Keratinocyte (primary cell): ENCODE data around the gene MALRD1. TPM values are rescaled to one million over a fixed set of nuclear protein-coding genes. Genes with fewer than 3 reads are reported as not detected.

Source experiments
- DNase-seq: peaks from one replicate; pipeline ENCODE4 v3.0.0-alpha.2; 2011; ENCODE audit warnings: low read depth, missing footprints, low spot score
- FAIRE-seq: peaks from 2 replicates; lab custom pipeline; 2011; peaks lifted over from hg19 to GRCh38; lab: Jason Lieb, UNC
- H2AFZ ChIP-seq: 2 replicates; pipeline ENCODE4 v1.6.0; 2012; ENCODE audit warnings: low read length, control low read depth, inconsistent platforms; ENCODE audit not compliant: control insufficient read depth
- H3K27ac ChIP-seq: 2 replicates; pipeline ENCODE4 v1.5.1; 2011; ENCODE audit warnings: low read length; ENCODE audit not compliant: control insufficient read depth, insufficient read depth
- H3K27me3 ChIP-seq: 3 replicates; pipeline ENCODE4 v1.6.0; 2011; ENCODE audit warnings: low read length; ENCODE audit not compliant: control insufficient read depth, insufficient read depth; ENCODE audit errors: extremely low read depth
- H3K36me3 ChIP-seq, 2 experiments: 2 replicates in 1 of 2; 3 replicates in 1 of 2; pipeline ENCODE4 v1.5.1; 2011; ENCODE audit warnings: low read length in 2 of 2, mild to moderate bottlenecking in 1 of 2; ENCODE audit not compliant: control insufficient read depth in 2 of 2, insufficient read depth in 2 of 2; ENCODE audit errors: extremely low read depth in 1 of 2
- H3K4me1 ChIP-seq: 3 replicates; pipeline ENCODE4 v1.5.1; 2011; ENCODE audit warnings: low read length; ENCODE audit not compliant: control insufficient read depth, insufficient read depth; ENCODE audit errors: extremely low read depth
- H3K4me2 ChIP-seq: 3 replicates; pipeline ENCODE4 v1.6.0; 2011; ENCODE audit warnings: low read depth, low read length; ENCODE audit not compliant: control insufficient read depth, insufficient read depth; ENCODE audit errors: extremely low read depth
- H3K4me3 ChIP-seq, 3 experiments: fragments of 200-600 bp in 1 of 3; sonication (generic) in 1 of 3; 2 replicates in 2 of 3; 3 replicates in 1 of 3; pipeline ENCODE4 v1.5.1; 2011 to 2016; ENCODE audit warnings: low read length in 3 of 3, mild to moderate bottlenecking in 3 of 3, control low read depth in 2 of 3, inconsistent platforms in 1 of 3, low read depth in 1 of 3, mixed read lengths in 1 of 3, mixed run types in 1 of 3, moderate library complexity in 1 of 3; ENCODE audit not compliant: control insufficient read depth in 2 of 3, insufficient read depth in 2 of 3; ENCODE audit errors: extremely low read depth in 1 of 3
- H3K79me2 ChIP-seq: 2 replicates; pipeline ENCODE4 v1.6.0; 2012; ENCODE audit warnings: low read length; ENCODE audit not compliant: control insufficient read depth, insufficient read depth
- H3K9ac ChIP-seq: 3 replicates; pipeline ENCODE4 v1.6.0; 2011; ENCODE audit warnings: low read length; ENCODE audit not compliant: control insufficient read depth, insufficient read depth; ENCODE audit errors: extremely low read depth
- H3K9me1 ChIP-seq: 3 replicates; pipeline ENCODE4 v1.6.0; 2011; ENCODE audit warnings: low read length; ENCODE audit not compliant: control insufficient read depth, insufficient read depth; ENCODE audit errors: extremely low read depth
- H3K9me3 ChIP-seq: 2 replicates; pipeline ENCODE4 v1.5.1; 2012; ENCODE audit warnings: low read depth, low read length; ENCODE audit not compliant: control insufficient read depth
- H4K20me1 ChIP-seq: 3 replicates; pipeline ENCODE4 v1.6.0; 2011; ENCODE audit warnings: low read length; ENCODE audit not compliant: control insufficient read depth, insufficient read depth; ENCODE audit errors: extremely low read depth
- CTCF ChIP-seq, 3 experiments: IDR thresholded peaks in 1 of 3; conservative IDR thresholded peaks in 1 of 3; optimal IDR thresholded peaks in 1 of 3; 2 replicates in 2 of 3; 3 replicates in 1 of 3; pipeline versions ENCODE3 to v1.5.1; 2011; ENCODE audit warnings: low read length in 3 of 3, mild to moderate bottlenecking in 3 of 3, moderate library complexity in 2 of 3, control low read depth in 1 of 3, inconsistent platforms in 1 of 3; ENCODE audit not compliant: insufficient read depth in 2 of 3; ENCODE audit errors: extremely low read depth in 1 of 3
- EZH2 ChIP-seq: IDR thresholded peaks from one replicate; pipeline ENCODE4 v1.6.1; 2012; ENCODE audit warnings: inconsistent platforms, mild to moderate bottlenecking, low read length, moderate library complexity
- dilution Hi-C: fragments of 300-500 bp; cut with MboI; formaldehyde crosslinking; loops from one replicate; pipeline ENCODE4 v1.7.0; 2020; ENCODE audit warnings: low sequenced_read_pairs; ENCODE audit not compliant: extremely low pct_ligation_motif_present
- polyA plus RNA-seq, 5 experiments: library from polyadenylated mRNA; depleted of rRNA in 3 of 5; stranded (reverse) in 3 of 5; stranded (forward) in 1 of 5; unstranded in 1 of 5; fragments of >200 nt; gene quantifications; 1 replicate in 1 of 5; 2 replicates in 3 of 5; 3 replicates in 1 of 5; pipeline versions ENCODE4 v1.2.1 to v1.2.3, GENCODE V29; 2011 to 2012; ENCODE audit warnings: missing spikeins in 2 of 5, low read depth in 1 of 5, low replicate concordance in 1 of 5

Gene MALRD1
- polyA plus RNA-seq, 1 donor (not counting 4 experiments of a cell fraction or from before 2014, with no cell fraction given), result not detected

- no peak for DNase-seq
- no peaks in the 10 kb centered on the region for H3K27me3 ChIP-seq
- TF ChIP-seq EZH2 (no peak), CTCF (optimal IDR thresholded peaks at IDR 0.05 in 1 of 3, IDR thresholded peaks at IDR 0.05 in 1 of 3, conservative IDR thresholded peaks at IDR 0.05 in 1 of 3; ENCODE audit: extremely low read depth in 1 of 3, insufficient read depth in 2 of 3, low read length in 3 of 3) (no peak)
- no peak overlapping the region for H2AFZ ChIP-seq
- FAIRE-seq, result no peak
- dilution Hi-C loops, result no loop called here
- H3K27ac ChIP-seq, result no peak overlapping the region
- H3K9me1 ChIP-seq, result no peaks in the 10 kb centered on the region
- no peak overlapping the region for H3K9ac ChIP-seq
- no peaks in the 10 kb centered on the region for H3K79me2 ChIP-seq
- H3K36me3 ChIP-seq, result no peaks in the 10 kb centered on the region
- H3K4me1 ChIP-seq, result no peaks in the 10 kb centered on the region
- H3K9me3 ChIP-seq, result no peaks in the 10 kb centered on the region
- no peak overlapping the region for H3K4me2 ChIP-seq
- no peak overlapping the region for H3K4me3 ChIP-seq
- H4K20me1 ChIP-seq, result no peaks in the 10 kb centered on the region
These were observed 530.0 kb downstream of the MALRD1 start for GRCh38 chr10:19578571-19578970.

- Histone ChIP-seq H3K27me3 (no peaks in the 10 kb centered on the region), H3K79me2 (no peaks in the 10 kb centered on the region), H3K4me3 (no peak overlapping the region), H2AFZ (no peak overlapping the region), H3K4me1 (no peaks in the 10 kb centered on the region), H3K36me3 (no peaks in the 10 kb centered on the region), H3K27ac (no peak overlapping the region), H3K9me1 (no peaks in the 10 kb centered on the region), H3K9me3 (no peaks in the 10 kb centered on the region), H4K20me1 (no peaks in the 10 kb centered on the region), H3K9ac (no peak overlapping the region), H3K4me2 (no peak overlapping the region)
- dilution Hi-C loops, result no loop called here
- TF ChIP-seq CTCF (optimal IDR thresholded peaks at IDR 0.05 in 1 of 3, IDR thresholded peaks at IDR 0.05 in 1 of 3, conservative IDR thresholded peaks at IDR 0.05 in 1 of 3; ENCODE audit: extremely low read depth in 1 of 3, insufficient read depth in 2 of 3, low read length in 3 of 3) (no peak), EZH2 (no peak)
- FAIRE-seq, result no peak
- no peak for DNase-seq
These were observed 531.4 kb downstream of the MALRD1 start for GRCh38 chr10:19579761-19580545.
